ENCODE data around the gene SMIM5.

The SMIM5 gene

DNA sequence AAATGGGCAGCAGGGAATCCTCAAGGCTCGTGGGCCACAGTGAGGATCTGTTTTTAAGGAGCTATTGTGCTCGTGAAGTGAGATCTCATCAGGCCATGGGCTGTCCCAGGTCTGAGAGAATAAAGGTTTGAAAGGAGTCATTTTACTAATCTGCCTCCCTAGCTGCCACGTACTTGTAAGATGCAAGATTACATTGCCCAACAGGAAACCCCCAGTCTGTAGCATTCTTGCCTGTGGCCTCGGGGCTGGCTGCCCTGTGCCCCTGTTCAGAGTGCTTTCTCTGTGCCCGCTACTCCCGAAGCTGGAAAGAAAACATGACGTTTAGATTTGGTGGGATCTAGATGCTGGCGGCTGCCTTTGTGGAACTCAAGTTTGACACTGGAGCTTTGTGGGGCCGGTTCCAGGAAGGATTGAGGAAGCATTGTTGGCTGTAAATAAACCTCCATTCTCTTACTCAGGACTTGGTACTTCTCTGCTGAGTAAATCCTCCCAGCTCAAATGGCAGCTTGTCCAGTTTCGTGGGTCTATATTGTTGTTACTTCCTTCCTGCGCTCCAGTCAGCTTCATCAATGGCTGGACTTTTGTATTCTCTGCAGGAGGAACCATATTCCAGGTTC, 55.1 kb downstream of the SMIM5 start:
- no peak for DNase-seq
- TF ChIP-seq GATA1 (IDR thresholded peaks at IDR 0.05; ENCODE audit: low read depth, low read length) (no peak), POLR2A (IDR thresholded peaks at IDR 0.05; ENCODE audit: low read length) (no peak)

GRCh38 chr17:75689441-75689873, 56.2 kb downstream of the SMIM5 start:
- TF ChIP-seq POLR2A (IDR thresholded peaks at IDR 0.05; ENCODE audit: low read length) (no peak), GATA1 (IDR thresholded peaks at IDR 0.05; ENCODE audit: low read depth, low read length) (no peak)
- no peak for DNase-seq
